Natural killer cell (primary cell): ENCODE data around the gene TDO2. TPM values are rescaled to one million over a fixed set of nuclear protein-coding genes. Genes with fewer than 3 reads are reported as not detected.

Experiments
- ATAC-seq, 3 donors: fragments of 150-1000 bp in 2 of 3; fragments of 200-7000 bp in 1 of 3; cut with Tn5 transposase; 1 replicate in 1 of 3; 2 replicates in 2 of 3; pipeline ENCODE4 v1.10.0; 2021; ENCODE audit warnings: mild to moderate bottlenecking in 2 of 3, moderate library complexity in 2 of 3
- DNase-seq, 2 donors: peaks; one replicate each; pipeline versions ENCODE4 v3.0.0 to v3.0.0-alpha.2; 2013 to 2021; ENCODE audit warnings: mixed read lengths in 1 of 2
- H3K27ac ChIP-seq: one replicate; pipeline ENCODE4 v1.5.1; 2013; ENCODE audit warnings: mild to moderate bottlenecking, low read length
- H3K27me3 ChIP-seq: one replicate; pipeline ENCODE4 v1.6.1; 2013; ENCODE audit warnings: low read length; ENCODE audit not compliant: control insufficient read depth, insufficient read depth
- H3K36me3 ChIP-seq: one replicate; pipeline ENCODE4 v1.6.1; 2013; ENCODE audit warnings: low read length; ENCODE audit not compliant: control insufficient read depth, insufficient read depth
- H3K4me1 ChIP-seq: one replicate; pipeline ENCODE4 v1.6.1; 2013; ENCODE audit warnings: low read length; ENCODE audit not compliant: control insufficient read depth, insufficient read depth
- H3K4me3 ChIP-seq: one replicate; pipeline ENCODE4 v1.5.1; 2013; ENCODE audit warnings: low read length
- H3K9me3 ChIP-seq: one replicate; pipeline ENCODE4 v1.6.1; 2013; ENCODE audit warnings: low read length; ENCODE audit not compliant: control insufficient read depth, insufficient read depth
- H3K27ac Mint-ChIP-seq, 2 donors: one replicate each; pipeline ENCODE4 v1.8.0; 2022; ENCODE audit warnings: mild to moderate bottlenecking in 2 of 2, mixed read lengths in 2 of 2, moderate library complexity in 1 of 2
- H3K27me3 Mint-ChIP-seq, 2 donors: one replicate each; pipeline ENCODE4 v1.8.0; 2022; ENCODE audit warnings: low read depth in 2 of 2, mixed read lengths in 2 of 2
- H3K36me3 Mint-ChIP-seq: one replicate; pipeline ENCODE4 v1.8.0; 2022; ENCODE audit warnings: mixed read lengths
- H3K4me1 Mint-ChIP-seq, 2 donors: one replicate each; pipeline ENCODE4 v1.8.0; 2022; ENCODE audit warnings: mixed read lengths in 2 of 2
- H3K4me3 Mint-ChIP-seq: one replicate; pipeline ENCODE4 v1.8.0; 2022; ENCODE audit warnings: mild to moderate bottlenecking, moderate library complexity, mixed read lengths
- H3K9me3 Mint-ChIP-seq, 2 donors: one replicate each; pipeline ENCODE4 v1.8.0; 2022; ENCODE audit warnings: mixed read lengths in 2 of 2
- CTCF ChIP-seq: fragments of 200-600 bp; IDR thresholded peaks from one replicate; pipeline ENCODE4 v1.8.0; 2022; ENCODE audit warnings: antibody characterized with exemption
- WGBS: methylation state at CpG from one replicate; pipeline ENCODE4 v1.1.7; 2013; ENCODE audit warnings: missing lambda C conversion rate; ENCODE audit not compliant: insufficient coverage; 5-methylcytosine and 5-hydroxymethylcytosine counted together
- intact Hi-C: fragments of 100-400 bp; cut with micrococcal nuclease; formaldehyde crosslinking; loops from one replicate; pipeline ENCODE4 v1.14.2; 2022
- total RNA-seq, 4 donors: library from RNA; stranded (reverse); fragments of 120-200 nt in 1 of 4; gene quantifications; one replicate each; pipeline versions ENCODE4 v1.2.3 to v1.2.4, GENCODE V29; 2013 to 2022

TDO2 gene
- total RNA-seq, 3 donors from 2014 or later (not counting 1 experiment from before 2014, with no cell fraction given) = not detected

- H3K27me3 Mint-ChIP-seq = peaks cover 0 to 7% of the 10 kb centered on the region in 2 donors
- Histone ChIP-seq H3K27ac (no peak overlapping the region), H3K36me3 (no peaks in the 10 kb centered on the region), H3K9me3 (no peaks in the 10 kb centered on the region), H3K4me3 (no peak overlapping the region), H3K4me1 (no peaks in the 10 kb centered on the region), H3K27me3 (no peaks in the 10 kb centered on the region)
- 100% methylated on average over 1 of the region's 2 CpGs for WGBS
- no peaks in the 10 kb centered on the region for H3K36me3 Mint-ChIP-seq
- no peak overlapping the region for H3K27ac Mint-ChIP-seq
- peaks cover 0 to 3% of the 10 kb centered on the region in 2 donors for H3K9me3 Mint-ChIP-seq
- H3K4me3 Mint-ChIP-seq = no peak overlapping the region
- DNase-seq = no peak
- no peak for ATAC-seq
- no peaks in the 10 kb centered on the region for H3K4me1 Mint-ChIP-seq
- intact Hi-C loops = no loop called here
- TF ChIP-seq CTCF = no peak
These were observed 2.5 kb upstream of the TDO2 start for GRCh38 chr4:155901013-155901412.

- Histone ChIP-seq H3K4me1 (no peaks in the 10 kb centered on the region), H3K36me3 (no peaks in the 10 kb centered on the region), H3K27me3 (no peaks in the 10 kb centered on the region), H3K4me3 (no peak overlapping the region), H3K27ac (no peak overlapping the region), H3K9me3 (no peaks in the 10 kb centered on the region)
- no peak for ATAC-seq
- 92% methylated on average over 2 of the region's 3 CpGs for WGBS
- intact Hi-C loops = no loop called here
- Mint-ChIP-seq H3K4me3 (no peak overlapping the region), H3K27me3 (peaks cover 0 to 15% of the 10 kb centered on the region in 2 donors), H3K4me1 (no peaks in the 10 kb centered on the region), H3K36me3 (no peaks in the 10 kb centered on the region), H3K27ac (no peak overlapping the region), H3K9me3 (no peaks in the 10 kb centered on the region)
- no peak for DNase-seq
- TF ChIP-seq CTCF = no peak
These were observed 835 bp downstream of the TDO2 start for GRCh38 chr4:155904331-155904730.

- 93% methylated on average over 4 of the region's 6 CpGs for WGBS
These were observed 3.2 kb downstream of the TDO2 start for GRCh38 chr4:155906554-155907247.

More at GRCh38 chr4:155906554-155907247, 3.2 kb downstream of the TDO2 start:
- no peak for TF ChIP-seq CTCF
- Mint-ChIP-seq H3K36me3 (no peaks in the 10 kb centered on the region), H3K27me3 (peaks cover 0 to 15% of the 10 kb centered on the region in 2 donors), H3K9me3 (no peaks in the 10 kb centered on the region), H3K27ac (no peak overlapping the region), H3K4me3 (no peak overlapping the region), H3K4me1 (no peaks in the 10 kb centered on the region)
- Histone ChIP-seq H3K9me3 (no peaks in the 10 kb centered on the region), H3K4me1 (no peaks in the 10 kb centered on the region), H3K4me3 (no peak overlapping the region), H3K27ac (no peak overlapping the region), H3K27me3 (no peaks in the 10 kb centered on the region), H3K36me3 (no peaks in the 10 kb centered on the region)
- DNase-seq (no peak), ATAC-seq (no peak)
- intact Hi-C loops = no loop called here
